NCI-H2171 (cell line): ENCODE data around the gene PTPRJ.
"Not testable (repeated sequence)": the region's sequence is repeated elsewhere in the genome, so short reads cannot be mapped to it uniquely, and the experiment has no call there.

Experiments used
- DNase-seq: peaks from one replicate; lab custom pipeline; 2025; lab: John Stamatoyannopoulos, UW

Gene PTPRJ

GRCh38 chr11:47980088-47980906 is at the start of gene PTPRJ:
PTPRJ (plus strand) TSS chr11:47980559; CDS start chr11:47980913, 354 bp downstream.
- peak; percentile 37 for DNase-seq

GRCh38 chr11:47932544-47932943 is 47.8 kb upstream of the PTPRJ start:
- DNase-seq: no peak

DNA sequence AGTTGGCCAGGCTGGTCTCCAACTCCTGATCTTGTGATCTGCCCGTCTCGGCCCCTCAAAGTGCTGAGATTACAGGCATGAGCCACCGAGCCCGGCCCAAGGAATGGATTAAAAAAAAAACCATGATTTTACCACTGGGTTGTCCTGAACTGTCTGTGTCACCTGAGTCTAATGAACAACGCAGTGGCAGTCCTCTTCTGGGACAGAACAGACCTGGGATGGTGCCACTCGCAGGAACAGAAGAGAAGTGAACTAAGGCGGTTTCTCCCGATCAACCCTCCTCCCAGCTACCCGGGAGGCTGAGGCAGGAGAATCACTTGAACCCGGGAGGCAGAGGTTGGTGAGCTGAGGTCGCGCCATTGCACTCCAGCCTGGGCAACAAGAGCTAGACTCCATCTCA is 46.6 kb upstream of the PTPRJ start:
- not testable (repeated sequence) for DNase-seq

DNA sequence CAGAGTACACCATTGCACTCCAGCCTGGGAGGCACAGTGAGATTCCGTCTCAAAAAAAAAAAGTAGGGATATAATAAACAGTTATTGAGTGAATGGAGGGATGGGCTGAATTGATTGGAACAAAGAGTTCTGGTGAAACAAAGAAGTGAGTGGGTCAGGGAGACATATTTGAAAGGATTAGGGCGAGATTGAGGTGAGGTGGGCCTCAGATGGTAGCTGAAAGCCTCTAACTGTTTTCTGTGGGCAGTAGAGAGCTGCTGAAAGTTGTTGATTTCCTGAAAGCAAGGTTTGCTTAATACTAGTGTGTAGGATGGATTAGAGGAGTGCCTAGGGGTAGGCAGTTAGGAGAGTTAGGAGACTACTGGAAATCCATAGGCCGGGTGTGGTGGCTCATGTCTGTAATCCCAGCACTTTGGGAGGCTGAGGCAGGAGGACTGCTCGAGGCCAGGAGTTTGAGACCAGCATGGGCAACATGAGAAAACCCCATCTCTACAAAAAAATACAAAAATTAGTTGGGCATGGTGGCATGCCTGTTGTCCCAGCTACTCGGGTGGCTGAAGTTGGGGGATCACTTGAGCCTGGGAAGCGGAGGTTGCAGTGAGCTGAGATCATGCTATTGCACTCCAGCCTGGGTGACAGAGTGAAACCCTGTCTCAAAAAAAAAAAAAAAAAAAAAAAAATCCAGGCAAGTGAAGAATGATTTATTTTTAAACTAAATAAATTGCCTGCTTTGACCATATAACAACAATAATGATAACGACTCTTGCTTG is 41.4 kb upstream of the PTPRJ start:
- DNase-seq: no peak

DNA sequence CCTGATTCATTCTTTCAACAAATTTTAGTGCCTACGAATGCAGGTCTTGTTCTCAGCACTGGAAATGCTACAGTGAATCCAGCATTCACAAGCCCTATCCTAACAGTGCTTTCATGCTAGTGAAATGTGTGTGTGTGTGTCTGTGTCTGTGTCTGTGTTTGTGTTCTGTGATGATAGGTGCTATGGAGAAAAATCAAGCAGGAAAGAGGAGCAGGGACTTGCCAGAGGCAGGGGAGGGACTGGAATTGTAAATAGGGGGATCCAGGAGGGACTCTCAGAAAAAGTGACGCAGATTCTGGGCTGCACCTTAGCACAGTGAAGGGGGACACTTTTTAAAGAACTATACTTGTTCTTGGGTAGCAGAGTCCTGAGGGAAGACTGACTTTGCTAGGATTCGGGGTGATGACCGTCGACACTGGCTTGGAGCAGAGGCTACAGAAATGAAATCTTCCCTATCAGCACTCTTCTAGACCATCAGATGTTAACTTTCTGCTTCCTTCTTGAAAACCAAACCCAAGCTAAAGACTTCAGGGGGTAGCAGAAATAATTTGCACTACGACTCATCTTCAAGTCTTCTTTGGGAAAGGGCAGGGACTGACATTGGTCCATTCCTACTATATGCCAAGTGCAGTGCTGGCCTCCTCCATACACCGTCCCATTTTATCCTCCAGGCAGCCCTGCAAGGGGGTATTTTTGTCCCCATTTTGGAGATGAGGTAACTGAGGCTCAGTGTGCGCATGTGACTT is 39.3 kb upstream of the PTPRJ start:
- DNase-seq: no peak

- no peak for DNase-seq
Observed at GRCh38 chr11:47941907-47942558, 38.3 kb upstream of the PTPRJ start.

GRCh38 chr11:47943721-47944586 is 36.4 kb upstream of the PTPRJ start:
- DNase-seq: no peak

DNA sequence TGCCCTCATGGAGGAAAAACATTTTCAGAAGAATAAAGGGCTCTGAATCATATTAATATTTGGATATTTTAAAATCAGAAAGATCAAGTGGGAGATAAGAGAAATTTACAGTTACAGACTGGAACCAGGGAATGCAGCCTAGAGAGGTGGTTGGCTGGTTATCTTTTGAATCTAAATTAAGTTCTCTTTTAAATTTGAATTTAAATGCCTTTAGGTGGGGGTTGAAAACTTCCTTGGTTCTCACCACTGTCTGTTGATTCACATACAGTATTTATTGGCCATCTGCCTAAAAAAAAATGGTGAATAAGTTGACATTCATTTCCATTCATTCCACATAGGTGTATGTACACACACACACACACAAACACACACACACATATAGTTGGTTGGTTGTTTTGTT is 35.7 kb upstream of the PTPRJ start:
- no peak for DNase-seq

DNA sequence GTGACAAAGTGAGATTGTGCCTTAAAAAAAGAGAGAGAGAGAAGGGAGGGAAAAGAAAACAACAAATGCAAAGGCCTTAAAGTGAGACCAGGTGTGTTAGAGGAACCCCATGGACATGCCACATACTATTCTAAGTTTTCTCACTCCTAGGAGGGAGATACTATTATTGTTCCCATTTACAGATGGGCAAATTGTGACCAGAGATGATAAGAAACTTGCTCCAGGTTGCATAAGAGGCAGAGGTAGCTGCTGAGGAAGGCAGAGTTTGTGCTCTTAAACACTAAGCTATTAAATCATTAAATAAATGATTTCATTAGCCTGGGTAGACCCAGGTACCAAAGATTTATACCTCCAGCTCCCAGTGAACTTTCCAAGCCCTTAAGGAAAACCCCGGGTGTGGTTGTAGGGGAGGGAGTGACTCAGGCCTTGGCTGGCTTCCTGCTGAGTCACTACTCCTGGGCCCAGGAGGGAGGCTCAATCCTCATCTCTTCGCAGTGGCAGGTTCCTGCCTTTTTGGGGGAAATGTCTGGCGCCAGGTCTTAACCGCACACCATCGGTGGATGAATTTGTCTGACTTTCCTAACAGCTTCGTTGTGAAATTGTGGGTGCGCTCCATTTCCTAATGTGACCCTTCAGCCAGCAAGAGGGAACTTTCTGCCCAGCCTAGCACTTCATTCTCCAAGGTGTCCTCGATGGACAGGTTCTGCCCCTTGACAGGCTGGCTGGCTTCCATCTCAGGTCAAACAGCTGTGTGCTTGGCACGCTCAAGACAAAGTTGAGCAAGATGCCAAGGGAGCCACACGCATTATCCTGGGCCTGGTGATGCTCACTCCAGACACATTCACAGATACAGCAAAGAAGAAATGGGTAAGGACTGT is 33.4 kb upstream of the PTPRJ start:
- no peak for DNase-seq

DNA sequence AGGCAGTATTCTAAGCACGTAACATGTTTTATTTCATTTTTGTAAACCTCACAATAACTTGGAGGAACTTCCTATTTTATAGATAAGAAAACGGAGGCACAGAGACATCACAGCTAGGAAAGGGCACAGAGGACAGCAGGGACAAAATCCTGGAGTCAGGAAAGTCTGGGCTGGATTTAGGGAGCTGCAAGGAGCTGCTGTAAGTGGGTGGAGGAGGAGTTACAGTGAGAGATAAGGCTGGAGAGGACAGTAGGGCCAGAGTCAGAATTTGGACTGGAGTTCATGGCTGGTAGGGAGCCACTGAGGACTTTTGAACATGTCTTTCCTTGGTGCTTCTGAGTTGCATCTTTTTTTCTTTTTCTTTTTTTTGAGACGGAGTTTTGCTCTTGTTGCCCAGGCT is 32.2 kb upstream of the PTPRJ start:
- DNase-seq: no peak

GRCh38 chr11:47949001-47949675 is 31.2 kb upstream of the PTPRJ start:
- DNase-seq: not testable (repeated sequence)

- no peak for DNase-seq
Observed at GRCh38 chr11:47950396-47950795, 30.0 kb upstream of the PTPRJ start.

- DNase-seq: not testable (repeated sequence)
Observed at GRCh38 chr11:47951504-47951903, 28.9 kb upstream of the PTPRJ start.

- no peak for DNase-seq
Observed at GRCh38 chr11:47955061-47955755, 25.2 kb upstream of the PTPRJ start.

GRCh38 chr11:47960015-47960414 is 20.3 kb upstream of the PTPRJ start:
- no peak for DNase-seq

GRCh38 chr11:47961383-47961782 is 19.0 kb upstream of the PTPRJ start:
- no peak for DNase-seq

GRCh38 chr11:47964546-47964945 is 15.8 kb upstream of the PTPRJ start:
- DNase-seq: no peak

DNA sequence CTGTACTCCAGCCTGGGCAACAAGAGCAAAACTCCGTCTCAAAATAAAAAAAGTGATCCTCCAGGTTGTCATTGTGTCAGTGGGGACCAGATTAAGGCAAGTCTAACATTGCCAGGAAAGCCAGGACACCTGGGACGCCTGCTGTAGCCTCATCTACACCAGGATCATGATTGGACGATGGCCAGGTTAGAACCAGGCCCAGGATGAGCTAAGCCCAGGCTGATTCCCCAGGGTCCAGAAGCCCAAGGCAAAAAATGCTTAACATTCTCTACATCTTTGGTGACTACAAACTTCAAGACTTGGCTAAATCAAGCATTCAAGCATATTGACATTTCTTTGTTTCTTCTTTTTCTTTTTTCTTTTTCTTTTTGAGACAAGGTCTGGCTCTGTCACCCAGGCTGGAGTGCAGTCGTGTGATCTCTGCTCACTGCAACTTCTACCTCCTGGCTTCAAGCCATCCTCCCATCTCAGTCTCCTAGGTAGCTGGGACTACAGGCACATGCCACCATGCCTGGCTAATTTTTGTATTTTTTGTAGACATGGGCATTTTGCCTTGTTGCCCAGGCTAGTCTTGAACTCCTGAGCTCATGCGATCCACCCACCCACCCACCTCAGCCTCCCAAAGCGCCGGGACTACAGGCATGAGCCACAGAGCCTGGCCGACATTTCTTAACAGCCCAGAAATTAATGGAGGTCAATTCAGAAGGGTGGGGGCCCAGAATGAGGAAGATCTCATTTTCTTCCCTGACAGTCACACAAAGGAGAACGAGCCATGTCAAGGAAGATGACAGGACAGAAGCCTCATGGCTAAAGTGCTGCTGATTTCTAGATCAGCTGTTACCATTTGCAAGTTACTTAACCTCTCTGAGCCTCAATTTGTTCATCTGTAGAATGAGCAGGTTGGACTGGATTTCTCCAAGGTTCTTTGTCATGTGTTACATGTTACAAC is 12.5 kb upstream of the PTPRJ start:
- DNase-seq: peak; percentile 82
